ENCODE measurements around the gene MYO7A.

Gene MYO7A

GRCh38 chr11:77118086-77118485, 10.0 kb upstream of the MYO7A start:
- H3K36me3 ChIP-seq (ENCODE audit: insufficient read depth, low read length), result peaks cover 7% of the 10 kb centered on the region; the same call in 1 of the 2 replicates
- H3K79me2 ChIP-seq (ENCODE audit: insufficient read depth, low read length), result no peaks in the 10 kb centered on the region
- H3K9me3 ChIP-seq (ENCODE audit: insufficient read depth, low read depth, low read length), result no peaks in the 10 kb centered on the region
- H3K4me3 ChIP-seq (ENCODE audit: low read length, poor library complexity, severe bottlenecking), result no peak overlapping the region
- peaks cover 20% of the 10 kb centered on the region for H3K4me1 ChIP-seq (ENCODE audit: insufficient read depth, low read length, poor library complexity, severe bottlenecking)
- H2AFZ ChIP-seq (ENCODE audit: low read length), result no peak overlapping the region
- TF ChIP-seq EZH2phosphoT487 (IDR thresholded peaks at IDR 0.05; ENCODE audit: borderline replicate concordance) (no peak), CTCF (conservative IDR thresholded peaks at IDR 0.05; ENCODE audit: low read length) (no peak)
- no peak overlapping the region for H3K4me2 ChIP-seq (ENCODE audit: low read depth, low read length, poor library complexity, severe bottlenecking)
- no peaks in the 10 kb centered on the region for H3K27me3 ChIP-seq (ENCODE audit: insufficient read depth, low read length, poor library complexity, severe bottlenecking)
- no peaks in the 10 kb centered on the region for H4K20me1 ChIP-seq (ENCODE audit: insufficient read depth, low read length, poor library complexity, severe bottlenecking)
- H3F3A ChIP-seq (ENCODE audit: low read depth), result no peaks in the 10 kb centered on the region
- no peak overlapping the region for H3K9ac ChIP-seq (ENCODE audit: low read depth, low read length, poor library complexity, severe bottlenecking)
- no peaks in the 10 kb centered on the region for H3K9me2 ChIP-seq (replicated peaks; ENCODE audit: low read depth, low read length)

DNA sequence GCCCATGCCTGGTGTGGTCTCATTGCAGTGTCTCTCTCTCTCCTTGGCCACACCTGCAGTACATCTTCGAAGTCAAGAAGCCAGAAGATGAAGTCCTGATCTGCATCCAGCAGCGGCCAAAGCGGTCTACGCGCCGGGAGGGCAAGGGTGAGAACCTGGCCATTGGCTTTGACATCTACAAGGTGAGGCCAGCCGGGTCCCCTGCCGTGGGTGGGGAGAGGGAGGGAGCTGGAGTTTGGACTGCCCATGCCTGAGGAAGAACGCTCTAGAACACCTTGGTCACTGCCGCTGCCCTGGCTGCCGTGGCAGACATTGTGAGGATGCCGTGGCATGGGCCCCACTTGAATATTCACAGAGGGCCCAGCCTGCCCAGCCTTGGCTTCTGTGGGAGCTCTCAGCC, 9.1 kb upstream of the MYO7A start:
- Histone ChIP-seq H3K9me3 (ENCODE audit: insufficient read depth, low read depth, low read length) (no peaks in the 10 kb centered on the region), H3K9ac (ENCODE audit: low read depth, low read length, poor library complexity, severe bottlenecking) (no peak overlapping the region), H3K4me3 (ENCODE audit: low read length, poor library complexity, severe bottlenecking) (no peak overlapping the region), H3K9me2 (replicated peaks; ENCODE audit: low read depth, low read length) (no peaks in the 10 kb centered on the region), H2AFZ (ENCODE audit: low read length) (no peak overlapping the region), H3K4me2 (ENCODE audit: low read depth, low read length, poor library complexity, severe bottlenecking) (no peak overlapping the region), H4K20me1 (ENCODE audit: insufficient read depth, low read length, poor library complexity, severe bottlenecking) (no peaks in the 10 kb centered on the region), H3K27me3 (ENCODE audit: insufficient read depth, low read length, poor library complexity, severe bottlenecking) (no peaks in the 10 kb centered on the region), H3K36me3 (ENCODE audit: insufficient read depth, low read length) (peaks cover 7% of the 10 kb centered on the region; the same call in 1 of the 2 replicates), H3K4me1 (ENCODE audit: insufficient read depth, low read length, poor library complexity, severe bottlenecking) (peaks cover 20% of the 10 kb centered on the region), H3K79me2 (ENCODE audit: insufficient read depth, low read length) (no peaks in the 10 kb centered on the region), H3F3A (ENCODE audit: low read depth) (no peaks in the 10 kb centered on the region)
- TF ChIP-seq EZH2phosphoT487 (IDR thresholded peaks at IDR 0.05; ENCODE audit: borderline replicate concordance) (no peak), CTCF (conservative IDR thresholded peaks at IDR 0.05; ENCODE audit: low read length) (no peak)

- H3F3A ChIP-seq (ENCODE audit: low read depth), result no peaks in the 10 kb centered on the region
- H3K79me2 ChIP-seq (ENCODE audit: insufficient read depth, low read length), result no peaks in the 10 kb centered on the region
- peaks cover 7% of the 10 kb centered on the region; the same call in 1 of the 2 replicates for H3K36me3 ChIP-seq (ENCODE audit: insufficient read depth, low read length)
- H4K20me1 ChIP-seq (ENCODE audit: insufficient read depth, low read length, poor library complexity, severe bottlenecking), result no peaks in the 10 kb centered on the region
- no peak overlapping the region for H2AFZ ChIP-seq (ENCODE audit: low read length)
- H3K4me3 ChIP-seq (ENCODE audit: low read length, poor library complexity, severe bottlenecking), result no peak overlapping the region
- peaks cover 20% of the 10 kb centered on the region for H3K4me1 ChIP-seq (ENCODE audit: insufficient read depth, low read length, poor library complexity, severe bottlenecking)
- H3K9ac ChIP-seq (ENCODE audit: low read depth, low read length, poor library complexity, severe bottlenecking), result no peak overlapping the region
- TF ChIP-seq EZH2phosphoT487 (IDR thresholded peaks at IDR 0.05; ENCODE audit: borderline replicate concordance), result no peak
- no peak for TF ChIP-seq CTCF (conservative IDR thresholded peaks at IDR 0.05; ENCODE audit: low read length)
- H3K9me3 ChIP-seq (ENCODE audit: insufficient read depth, low read depth, low read length), result no peaks in the 10 kb centered on the region
- H3K4me2 ChIP-seq (ENCODE audit: low read depth, low read length, poor library complexity, severe bottlenecking), result no peak overlapping the region
- no peaks in the 10 kb centered on the region for H3K9me2 ChIP-seq (replicated peaks; ENCODE audit: low read depth, low read length)
- no peaks in the 10 kb centered on the region for H3K27me3 ChIP-seq (ENCODE audit: insufficient read depth, low read length, poor library complexity, severe bottlenecking)
Observed at GRCh38 chr11:77119531-77119936, 8.5 kb upstream of the MYO7A start.

Data from Loucy (cell line).